ENCODE results near the gene DDX23.

Gene DDX23

GRCh38 chr12:48868451-48868850, 16.5 kb upstream of the DDX23 start:
- Mint-ChIP-seq H3K36me3 (ENCODE audit: low read depth) (no peaks in the 10 kb centered on the region), H3K4me3 (no peak overlapping the region), H3K4me1 (peaks cover 40% of the 10 kb centered on the region), H3K9me3 (no peaks in the 10 kb centered on the region), H3K27me3 (ENCODE audit: low read depth, poor library complexity) (peaks cover 11% of the 10 kb centered on the region), H3K27ac (no peak overlapping the region)
- no peak for TF ChIP-seq CTCF (IDR thresholded peaks at IDR 0.05)
- DNase-seq = no peak

- H3K4me1 Mint-ChIP-seq = peaks cover 52% of the 10 kb centered on the region
- TF ChIP-seq CTCF (IDR thresholded peaks at IDR 0.05) = no peak
- H3K27ac Mint-ChIP-seq = no peak overlapping the region
- peak overlapping the region; percentile 92 for H3K4me3 Mint-ChIP-seq
- H3K36me3 Mint-ChIP-seq (ENCODE audit: low read depth) = peaks cover 11% of the 10 kb centered on the region
- peaks cover 17% of the 10 kb centered on the region for H3K27me3 Mint-ChIP-seq (ENCODE audit: low read depth, poor library complexity)
- no peaks in the 10 kb centered on the region for H3K9me3 Mint-ChIP-seq
- no peak for DNase-seq
Measured at GRCh38 chr12:48866052-48866711, 14.2 kb upstream of the DDX23 start.

GRCh38 chr12:48865281-48866051, 13.5 kb upstream of the DDX23 start, which contains the start of gene RND1:
TSS of gene RND1 (minus strand) at chr12:48865870. CDS start at chr12:48865767, 103 bp downstream.
- Mint-ChIP-seq H3K4me1 (peaks cover 52% of the 10 kb centered on the region), H3K27me3 (ENCODE audit: low read depth, poor library complexity) (peaks cover 17% of the 10 kb centered on the region), H3K4me3 (peak within 1 kb of the TSS; percentile 92), H3K36me3 (ENCODE audit: low read depth) (peaks cover 18% of the 10 kb centered on the region), H3K27ac (no peak within 1 kb of the TSS), H3K9me3 (no peaks in the 10 kb centered on the region)
- TF ChIP-seq CTCF (IDR thresholded peaks at IDR 0.05) = no peak
- peak; percentile 82 for DNase-seq

- Mint-ChIP-seq H3K36me3 (ENCODE audit: low read depth) (peaks cover 28% of the 10 kb centered on the region), H3K27ac (peak overlapping the region; percentile 21), H3K27me3 (ENCODE audit: low read depth, poor library complexity) (peaks cover 17% of the 10 kb centered on the region), H3K9me3 (no peaks in the 10 kb centered on the region), H3K4me1 (peaks cover 52% of the 10 kb centered on the region), H3K4me3 (peak overlapping the region; percentile 92)
- no peak for DNase-seq
- TF ChIP-seq CTCF (IDR thresholded peaks at IDR 0.05) = no peak
Measured at GRCh38 chr12:48863291-48863690, 11.3 kb upstream of the DDX23 start.

- no peaks in the 10 kb centered on the region for H3K9me3 Mint-ChIP-seq
- no peak for TF ChIP-seq CTCF (IDR thresholded peaks at IDR 0.05)
- peaks cover 34% of the 10 kb centered on the region for H3K36me3 Mint-ChIP-seq (ENCODE audit: low read depth)
- peaks cover 52% of the 10 kb centered on the region for H3K4me1 Mint-ChIP-seq
- DNase-seq = no peak
- peak overlapping the region; percentile 61 for H3K27ac Mint-ChIP-seq
- H3K4me3 Mint-ChIP-seq = peak overlapping the region; percentile 92
- peaks cover 17% of the 10 kb centered on the region for H3K27me3 Mint-ChIP-seq (ENCODE audit: low read depth, poor library complexity)
Measured at GRCh38 chr12:48862760-48863159, 10.8 kb upstream of the DDX23 start.

All from nephron progenitor cell (in vitro differentiated cells).